Activated T-helper 17 cell treated with anti-CD3 and anti-CD28 coated beads, Interleukin-2, amount 50 U/mL, for 72 hours (primary cell): ENCODE data around the gene CEP97. TPM values are rescaled to one million over a fixed set of nuclear protein-coding genes. Genes with fewer than 3 reads are reported as not detected.
A peak's percentile ranks its signal among the peaks of the same experiment; 100 is the strongest.

ENCODE experiments used
- ATAC-seq: fragments of 150-1000 bp; cut with Tn5 transposase; replicated peaks from 2 replicates; pipeline ENCODE4 v1.10.0; 2021; ENCODE audit warnings: mild to moderate bottlenecking, moderate library complexity
- H3K27ac Mint-ChIP-seq: one replicate; pipeline ENCODE4 v1.8.0; 2022; ENCODE audit warnings: mixed read lengths
- H3K27me3 Mint-ChIP-seq: one replicate; pipeline ENCODE4 v1.8.0; 2022; ENCODE audit warnings: mixed read lengths
- H3K36me3 Mint-ChIP-seq: one replicate; pipeline ENCODE4 v1.8.0; 2022; ENCODE audit warnings: low read depth, mild to moderate bottlenecking, mixed read lengths
- H3K4me1 Mint-ChIP-seq: one replicate; pipeline ENCODE4 v1.8.0; 2022; ENCODE audit warnings: mixed read lengths
- H3K4me3 Mint-ChIP-seq: one replicate; pipeline ENCODE4 v1.8.0; 2022; ENCODE audit warnings: mild to moderate bottlenecking, mixed read lengths
- H3K9me3 Mint-ChIP-seq: one replicate; pipeline ENCODE4 v1.8.0; 2022; ENCODE audit warnings: mixed read lengths
- total RNA-seq, 2 donors: library from RNA; stranded (reverse); gene quantifications; one replicate each; pipeline ENCODE4 v1.2.3, GENCODE V29; 2022

The CEP97 gene
- total RNA-seq, 2 donors from 2014 or later: 16.9 to 19.0 TPM

- H3K4me1 Mint-ChIP-seq: peaks cover 28% of the 10 kb centered on the region
- H3K36me3 Mint-ChIP-seq: peaks cover 63% of the 10 kb centered on the region
- H3K4me3 Mint-ChIP-seq: no peak overlapping the region
- ATAC-seq: peak; percentile 65
- no peaks in the 10 kb centered on the region for H3K9me3 Mint-ChIP-seq
- no peak overlapping the region for H3K27ac Mint-ChIP-seq
- no peaks in the 10 kb centered on the region for H3K27me3 Mint-ChIP-seq
Measured at GRCh38 chr3:101807888-101808287, 83.5 kb downstream of the CEP97 start.

GRCh38 chr3:101809178-101810021, 85.0 kb downstream of the CEP97 start:
- Mint-ChIP-seq H3K4me3 (peak overlapping the region; percentile 20), H3K36me3 (peaks cover 48% of the 10 kb centered on the region), H3K27me3 (no peaks in the 10 kb centered on the region), H3K4me1 (peaks cover 33% of the 10 kb centered on the region), H3K9me3 (no peaks in the 10 kb centered on the region), H3K27ac (peak overlapping the region; percentile 20)
- ATAC-seq: peak; percentile 38

GRCh38 chr3:101810022-101810418, 85.6 kb downstream of the CEP97 start:
- peak overlapping the region; percentile 20 for H3K4me3 Mint-ChIP-seq
- H3K27ac Mint-ChIP-seq: peak overlapping the region; percentile 20
- peaks cover 42% of the 10 kb centered on the region for H3K36me3 Mint-ChIP-seq
- no peaks in the 10 kb centered on the region for H3K9me3 Mint-ChIP-seq
- H3K4me1 Mint-ChIP-seq: peaks cover 37% of the 10 kb centered on the region
- no peaks in the 10 kb centered on the region for H3K27me3 Mint-ChIP-seq
- ATAC-seq: no peak

- Mint-ChIP-seq H3K27me3 (no peaks in the 10 kb centered on the region), H3K36me3 (peaks cover 26% of the 10 kb centered on the region), H3K27ac (peak overlapping the region; percentile 82), H3K4me3 (peak overlapping the region; percentile 29), H3K9me3 (no peaks in the 10 kb centered on the region), H3K4me1 (peaks cover 38% of the 10 kb centered on the region)
- peak; percentile 81 for ATAC-seq
Measured at GRCh38 chr3:101811875-101812274, 87.5 kb downstream of the CEP97 start.

- no peak for ATAC-seq
- Mint-ChIP-seq H3K27ac (no peak overlapping the region), H3K4me3 (no peak overlapping the region), H3K36me3 (peaks cover 24% of the 10 kb centered on the region), H3K4me1 (peaks cover 35% of the 10 kb centered on the region), H3K27me3 (no peaks in the 10 kb centered on the region), H3K9me3 (no peaks in the 10 kb centered on the region)
Measured at GRCh38 chr3:101812895-101813294, 88.5 kb downstream of the CEP97 start.

GRCh38 chr3:101813817-101814440, 89.5 kb downstream of the CEP97 start:
- no peaks in the 10 kb centered on the region for H3K27me3 Mint-ChIP-seq
- peaks cover 29% of the 10 kb centered on the region for H3K4me1 Mint-ChIP-seq
- H3K27ac Mint-ChIP-seq: no peak overlapping the region
- H3K4me3 Mint-ChIP-seq: no peak overlapping the region
- H3K36me3 Mint-ChIP-seq: peaks cover 28% of the 10 kb centered on the region
- no peaks in the 10 kb centered on the region for H3K9me3 Mint-ChIP-seq
- no peak for ATAC-seq

- ATAC-seq: no peak
- Mint-ChIP-seq H3K4me3 (no peak overlapping the region), H3K4me1 (peaks cover 20% of the 10 kb centered on the region), H3K27ac (peak overlapping the region; percentile 11), H3K36me3 (peaks cover 37% of the 10 kb centered on the region), H3K9me3 (no peaks in the 10 kb centered on the region), H3K27me3 (no peaks in the 10 kb centered on the region)
Measured at GRCh38 chr3:101814835-101815234, 90.4 kb downstream of the CEP97 start.

GRCh38 chr3:101816215-101817149, 92.1 kb downstream of the CEP97 start:
- Mint-ChIP-seq H3K27me3 (no peaks in the 10 kb centered on the region), H3K4me3 (no peak overlapping the region), H3K4me1 (peaks cover 15% of the 10 kb centered on the region), H3K36me3 (peaks cover 43% of the 10 kb centered on the region), H3K27ac (peak overlapping the region; percentile 56), H3K9me3 (no peaks in the 10 kb centered on the region)
- no peak for ATAC-seq

- H3K36me3 Mint-ChIP-seq: peaks cover 52% of the 10 kb centered on the region
- no peak overlapping the region for H3K27ac Mint-ChIP-seq
- H3K27me3 Mint-ChIP-seq: no peaks in the 10 kb centered on the region
- H3K9me3 Mint-ChIP-seq: no peaks in the 10 kb centered on the region
- H3K4me1 Mint-ChIP-seq: peaks cover 9% of the 10 kb centered on the region
- H3K4me3 Mint-ChIP-seq: no peak overlapping the region
- ATAC-seq: no peak
Measured at GRCh38 chr3:101817992-101818391, 93.6 kb downstream of the CEP97 start.

- peak; percentile 76 for ATAC-seq
- Mint-ChIP-seq H3K4me3 (no peak overlapping the region), H3K27ac (no peak overlapping the region), H3K4me1 (peaks cover 3% of the 10 kb centered on the region), H3K9me3 (no peaks in the 10 kb centered on the region), H3K27me3 (no peaks in the 10 kb centered on the region), H3K36me3 (peaks cover 57% of the 10 kb centered on the region)
Measured at GRCh38 chr3:101819649-101820206, 95.3 kb downstream of the CEP97 start.

Other genes with a start within 250 kb of the CEP97 start
- 10 to 100 TPM; 16.5 to 26.8 TPM for gene SENP7, start 211.4 kb upstream of the CEP97 start, total RNA-seq
- 10 to 100 TPM; 31.6 to 49.9 TPM for gene TRMT10C, start 162.7 kb upstream of the CEP97 start, total RNA-seq
- gene PCNP, start 150.4 kb upstream of the CEP97 start, total RNA-seq: 100 to 1,000 TPM; 196 to 205 TPM
- gene ZBTB11, start 47.5 kb upstream of the CEP97 start, total RNA-seq: 10 to 100 TPM; 30.0 to 33.5 TPM
- 1,000 to 10,000 TPM; 1,391 to 1,542 TPM for gene RPL24, start 37.9 kb upstream of the CEP97 start, total RNA-seq
- gene NXPE3, start 54.6 kb downstream of the CEP97 start, total RNA-seq: 10 to 100 TPM; 13.9 to 21.3 TPM
- 100 to 1,000 TPM in 1 of 2 donors, 10 to 100 TPM in 1; 88.4 to 123 TPM for gene NFKBIZ, start 124.9 kb downstream of the CEP97 start, total RNA-seq